ENCODE data around the gene SERPINE2. TPM values are rescaled to one million over a fixed set of nuclear protein-coding genes. Genes with fewer than 3 reads are reported as not detected.

Gene SERPINE2
- total and polyA plus RNA-seq, 2 donors (not counting 3 experiments of a cell fraction or from before 2014, with no cell fraction given): 4.0 to 8.8 TPM

GRCh38 chr2:224077773-224078507 is 38.9 kb upstream of the SERPINE2 start:
- no peaks in the 10 kb centered on the region for H3K27me3 ChIP-seq (ENCODE audit: control insufficient read depth in 2 of 2, insufficient read depth in 2 of 2, low read length in 2 of 2)
- dilution Hi-C loops (cut with MboI; ENCODE audit: extremely low pct_ligation_motif_present, low sequenced_read_pairs) (no loop called here), intact Hi-C loops (cut with micrococcal nuclease) (no loop called here)
- no peak overlapping the region for H3K4me3 ChIP-seq (replicated peaks in 1 of 3; ENCODE audit: insufficient read depth in 1 of 3, low read depth in 1 of 3, low read length in 3 of 3)
- no peak for DNase-seq (ENCODE audit: low read depth, low spot score)
- H3K79me2 ChIP-seq (ENCODE audit: control insufficient read depth, insufficient read depth, low read length): no peaks in the 10 kb centered on the region
- no peaks in the 10 kb centered on the region for H3K36me3 ChIP-seq (ENCODE audit: control insufficient read depth in 2 of 2, extremely low read depth in 1 of 2, insufficient read depth in 2 of 2, low read length in 2 of 2)
- no peak overlapping the region for H3K4me2 ChIP-seq (ENCODE audit: insufficient read depth, low read length)
- BruUV-seq (replicated peaks): no TSS peak
- no peak overlapping the region for H3K9ac ChIP-seq (replicated peaks; ENCODE audit: extremely low read depth, insufficient read depth, low read length)
- no peak for FAIRE-seq
- H3K4me1 ChIP-seq (ENCODE audit: control insufficient read depth, extremely low read depth, insufficient read depth, low read length): no peaks in the 10 kb centered on the region
- no peaks in the 10 kb centered on the region for H3K9me1 ChIP-seq (replicated peaks; ENCODE audit: control insufficient read depth, extremely low read depth, insufficient read depth, low read length)
- no peaks in the 10 kb centered on the region for H4K20me1 ChIP-seq (replicated peaks; ENCODE audit: control insufficient read depth, extremely low read depth, insufficient read depth, low read length)
- CTCF ChIA-PET: interaction anchor here (1.0 kb wide), 1 partner anchor 84 kb away, joined by 3 read pairs; no protein-coding TSS in a partner anchor
- H3K9me3 ChIP-seq (replicated peaks; ENCODE audit: control insufficient read depth, insufficient read depth, low read length): no peaks in the 10 kb centered on the region
- no peak overlapping the region for H2AFZ ChIP-seq (ENCODE audit: low read depth, low read length)
- POLR2A ChIA-PET: no interaction called here
- TF ChIP-seq GATA2 (IDR thresholded peaks at IDR 0.05; ENCODE audit: insufficient read depth, insufficient read length, low read depth, low read length): no peak
- H3K27ac ChIP-seq (ENCODE audit: insufficient read depth, low read depth, low read length): no peak overlapping the region

- intact Hi-C loops (cut with micrococcal nuclease): no loop called here
- FAIRE-seq (no peak), DNase-seq (ENCODE audit: low read depth, low spot score) (no peak)
- Histone ChIP-seq H3K9me3 (replicated peaks; ENCODE audit: control insufficient read depth, insufficient read depth, low read length) (no peaks in the 10 kb centered on the region), H3K79me2 (ENCODE audit: control insufficient read depth, insufficient read depth, low read length) (no peaks in the 10 kb centered on the region), H3K27ac (ENCODE audit: insufficient read depth, low read depth, low read length) (no peak overlapping the region), H3K9me1 (replicated peaks; ENCODE audit: control insufficient read depth, extremely low read depth, insufficient read depth, low read length) (no peaks in the 10 kb centered on the region), H3K4me3 (replicated peaks in 1 of 3; ENCODE audit: insufficient read depth in 1 of 3, low read depth in 1 of 3, low read length in 3 of 3) (no peak overlapping the region), H3K4me1 (ENCODE audit: control insufficient read depth, extremely low read depth, insufficient read depth, low read length) (no peaks in the 10 kb centered on the region), H4K20me1 (replicated peaks; ENCODE audit: control insufficient read depth, extremely low read depth, insufficient read depth, low read length) (no peaks in the 10 kb centered on the region), H3K4me2 (ENCODE audit: insufficient read depth, low read length) (no peak overlapping the region), H3K9ac (replicated peaks; ENCODE audit: extremely low read depth, insufficient read depth, low read length) (no peak overlapping the region), H2AFZ (ENCODE audit: low read depth, low read length) (no peak overlapping the region), H3K27me3 (ENCODE audit: control insufficient read depth in 2 of 2, insufficient read depth in 2 of 2, low read length in 2 of 2) (no peaks in the 10 kb centered on the region), H3K36me3 (ENCODE audit: control insufficient read depth in 2 of 2, extremely low read depth in 1 of 2, insufficient read depth in 2 of 2, low read length in 2 of 2) (no peaks in the 10 kb centered on the region)
- POLR2A ChIA-PET: no interaction called here
- dilution Hi-C loops (cut with MboI; ENCODE audit: extremely low pct_ligation_motif_present, low sequenced_read_pairs): no loop called here
- no TSS peak for BruUV-seq (replicated peaks)
- TF ChIP-seq POLR2AphosphoS5 (IDR thresholded peaks at IDR 0.05; ENCODE audit: insufficient read depth, low read depth, low read length): no peak
- no peak for TF ChIP-seq MYC (IDR thresholded peaks at IDR 0.05; ENCODE audit: low read depth, low read length)
- no peak for TF ChIP-seq CTCF (IDR thresholded peaks at IDR 0.05; ENCODE audit: extremely low read depth in 1 of 2, insufficient read depth in 1 of 2, low read depth in 1 of 2, low read length in 2 of 2)
- no peak for TF ChIP-seq POLR2A (IDR thresholded peaks at IDR 0.05; ENCODE audit: low read depth, low read length)
- no peak for TF ChIP-seq MAX (IDR thresholded peaks at IDR 0.05; ENCODE audit: insufficient read depth, insufficient read length)
- TF ChIP-seq EZH2 (IDR thresholded peaks at IDR 0.05; ENCODE audit: borderline replicate concordance, low read depth, low read length, severe bottlenecking): no peak
- TF ChIP-seq GATA2 (IDR thresholded peaks at IDR 0.05; ENCODE audit: insufficient read depth, insufficient read length, low read depth, low read length): no peak
- no peak for TF ChIP-seq FOS (IDR thresholded peaks at IDR 0.05; ENCODE audit: borderline replicate concordance, insufficient read depth, low read length)
- TF ChIP-seq JUN (IDR thresholded peaks at IDR 0.05; ENCODE audit: borderline replicate concordance, insufficient read depth, insufficient read length, low read depth): no peak
- CTCF ChIA-PET: no interaction called here
These were observed 36.5 kb upstream of the SERPINE2 start for GRCh38 chr2:224075588-224075987.

Measured in endothelial cell of umbilical vein (primary cell).